NCI-H2227 (cell line): Measurements from ENCODE around the gene COX4I2.
"Not testable (repeated sequence)": the region's sequence is repeated elsewhere in the genome, so short reads cannot be mapped to it uniquely, and the experiment has no call there.

Experiments used
- DNase-seq: peaks from one replicate; lab custom pipeline; 2025; ENCODE audit not compliant: unreplicated experiment; lab: John Stamatoyannopoulos, UW

COX4I2 gene

GRCh38 chr20:31653561-31653960 lies 15.8 kb downstream of the COX4I2 start:
- DNase-seq, result no peak

- DNase-seq, result no peak
Observed at GRCh38 chr20:31654534-31654933, 16.8 kb downstream of the COX4I2 start.

GRCh38 chr20:31661625-31662371 lies 24.1 kb downstream of the COX4I2 start:
- peak; percentile 83 for DNase-seq

- DNase-seq, result no peak
Observed at GRCh38 chr20:31662372-31662854, 24.7 kb downstream of the COX4I2 start.

GRCh38 chr20:31663524-31663837 lies 25.8 kb downstream of the COX4I2 start:
- no peak for DNase-seq

GRCh38 chr20:31663838-31664695 lies 26.4 kb downstream of the COX4I2 start:
- DNase-seq, result peak; percentile 49

GRCh38 chr20:31664696-31665354 lies 27.1 kb downstream of the COX4I2 start:
- DNase-seq, result no peak

GRCh38 chr20:31665753-31666152 lies 28.0 kb downstream of the COX4I2 start:
- DNase-seq, result no peak

GRCh38 chr20:31666258-31667042 lies 28.7 kb downstream of the COX4I2 start:
- DNase-seq, result no peak

GRCh38 chr20:31667315-31668285 lies 29.9 kb downstream of the COX4I2 start:
- no peak for DNase-seq

- not testable (repeated sequence) for DNase-seq
Observed at GRCh38 chr20:31668944-31669343, 31.2 kb downstream of the COX4I2 start.

- no peak for DNase-seq
Observed at GRCh38 chr20:31669876-31670275, 32.2 kb downstream of the COX4I2 start.

- DNase-seq, result peak; percentile 83
Observed at GRCh38 chr20:31670371-31671228, 32.9 kb downstream of the COX4I2 start.

- DNase-seq, result no peak
Observed at GRCh38 chr20:31671324-31671723, 33.6 kb downstream of the COX4I2 start.

- no peak for DNase-seq
Observed at GRCh38 chr20:31673435-31673834, 35.7 kb downstream of the COX4I2 start.

GRCh38 chr20:31673943-31674463 lies 36.3 kb downstream of the COX4I2 start:
- no peak for DNase-seq

GRCh38 chr20:31674895-31675827 lies 37.4 kb downstream of the COX4I2 start:
- no peak for DNase-seq
